IPS-20b (cell line): ENCODE results near the gene HDDC2.

Source experiments
- H3K27ac ChIP-seq: one replicate; pipeline ENCODE4 v1.5.1; 2013; ENCODE audit warnings: low read length
- H3K27me3 ChIP-seq: 2 replicates; pipeline ENCODE4 v1.6.1; 2013; ENCODE audit warnings: mild to moderate bottlenecking, low read length, inconsistent platforms; ENCODE audit not compliant: insufficient read depth
- H3K36me3 ChIP-seq: 2 replicates; pipeline ENCODE4 v1.6.1; 2013; ENCODE audit warnings: low read depth, mild to moderate bottlenecking, inconsistent platforms, low read length, moderate library complexity; ENCODE audit not compliant: insufficient read depth
- H3K4me1 ChIP-seq: 2 replicates; pipeline ENCODE4 v1.6.1; 2013; ENCODE audit warnings: mild to moderate bottlenecking, control low read depth, inconsistent platforms, low read length, moderate library complexity; ENCODE audit not compliant: insufficient read depth
- H3K4me3 ChIP-seq: 2 replicates; pipeline ENCODE4 v1.5.1; 2013; ENCODE audit warnings: mild to moderate bottlenecking, low read length, inconsistent platforms
- H3K9ac ChIP-seq: 2 replicates; pipeline ENCODE4 v1.6.1; 2013; ENCODE audit warnings: low read depth, mild to moderate bottlenecking, inconsistent platforms, low read length, moderate library complexity
- H3K9me3 ChIP-seq: 2 replicates; pipeline ENCODE4 v1.6.1; 2013; ENCODE audit warnings: mild to moderate bottlenecking, low read depth, low read length, inconsistent platforms; ENCODE audit not compliant: insufficient read depth

HDDC2 gene

DNA sequence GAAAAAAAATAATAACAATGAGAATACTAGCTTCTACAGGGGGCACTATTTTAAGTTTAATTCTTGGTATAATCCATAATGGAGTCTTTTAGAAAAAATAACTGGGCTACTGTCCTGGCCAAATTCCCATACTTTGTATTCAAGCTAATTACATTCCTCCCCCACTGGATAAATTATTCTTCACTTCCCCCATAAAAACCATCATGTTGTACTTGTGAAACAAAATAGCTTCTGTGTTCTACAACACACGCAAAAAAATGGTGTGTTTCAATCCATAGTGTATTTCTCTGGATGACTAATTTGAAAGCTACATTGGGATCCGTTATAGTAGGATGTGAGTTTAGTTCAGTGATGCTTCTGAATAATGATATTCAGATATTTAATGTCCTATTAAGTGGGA, 21.6 kb upstream of the HDDC2 start:
- Histone ChIP-seq H3K4me1 (0 out of 2 replicates have a peak, but pooled peaks cover 2% of the 10 kb centered on the region), H3K4me3 (no peak overlapping the region), H3K9ac (no peak overlapping the region), H3K27me3 (no peaks in the 10 kb centered on the region), H3K27ac (no peak overlapping the region), H3K9me3 (no peaks in the 10 kb centered on the region), H3K36me3 (no peaks in the 10 kb centered on the region)

GRCh38 chr6:125316621-125317020, 14.9 kb upstream of the HDDC2 start:
- Histone ChIP-seq H3K36me3 (no peaks in the 10 kb centered on the region), H3K4me3 (no peak overlapping the region), H3K9me3 (no peaks in the 10 kb centered on the region), H3K27me3 (no peaks in the 10 kb centered on the region), H3K4me1 (peaks cover 7% of the 10 kb centered on the region; the same call in 1 of the 2 replicates), H3K9ac (no peak overlapping the region), H3K27ac (no peak overlapping the region)

GRCh38 chr6:125315548-125315947, 13.8 kb upstream of the HDDC2 start:
- H3K36me3 ChIP-seq = no peaks in the 10 kb centered on the region
- H3K27me3 ChIP-seq = no peaks in the 10 kb centered on the region
- H3K9me3 ChIP-seq = no peaks in the 10 kb centered on the region
- no peak overlapping the region for H3K4me3 ChIP-seq
- peaks cover 7% of the 10 kb centered on the region; the same call in 1 of the 2 replicates for H3K4me1 ChIP-seq
- H3K9ac ChIP-seq = no peak overlapping the region
- no peak overlapping the region for H3K27ac ChIP-seq

GRCh38 chr6:125314009-125314581, 12.3 kb upstream of the HDDC2 start:
- no peak overlapping the region for H3K9ac ChIP-seq
- H3K27me3 ChIP-seq = no peaks in the 10 kb centered on the region
- no peaks in the 10 kb centered on the region for H3K36me3 ChIP-seq
- H3K4me1 ChIP-seq = peaks cover 7% of the 10 kb centered on the region; the same call in 1 of the 2 replicates
- H3K4me3 ChIP-seq = no peak overlapping the region
- no peak overlapping the region for H3K27ac ChIP-seq
- H3K9me3 ChIP-seq = no peaks in the 10 kb centered on the region

GRCh38 chr6:125312950-125313349, 11.2 kb upstream of the HDDC2 start:
- no peak overlapping the region for H3K9ac ChIP-seq
- peaks cover 7% of the 10 kb centered on the region; the same call in 1 of the 2 replicates for H3K4me1 ChIP-seq
- no peak overlapping the region for H3K27ac ChIP-seq
- H3K4me3 ChIP-seq = no peak overlapping the region
- H3K27me3 ChIP-seq = no peaks in the 10 kb centered on the region
- no peaks in the 10 kb centered on the region for H3K36me3 ChIP-seq
- H3K9me3 ChIP-seq = no peaks in the 10 kb centered on the region

DNA sequence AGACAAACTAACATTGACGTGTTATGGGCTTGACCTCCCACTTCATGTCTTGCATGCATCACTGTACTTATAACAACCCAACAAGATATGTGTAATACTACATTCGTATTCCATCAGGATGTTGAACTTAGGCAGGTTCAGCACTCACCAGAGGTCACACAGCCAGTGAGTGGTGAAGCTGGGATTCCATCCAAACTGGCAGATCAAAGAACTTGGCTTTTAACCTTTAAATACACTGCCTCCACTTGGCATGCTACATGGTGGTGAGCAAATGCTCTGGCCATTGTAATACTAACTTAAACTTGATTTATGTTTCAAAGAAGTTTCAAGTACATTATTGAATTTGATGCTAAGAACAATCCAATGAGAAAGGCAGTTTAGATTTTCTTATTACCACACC, 10.7 kb upstream of the HDDC2 start:
- Histone ChIP-seq H3K27ac (no peak overlapping the region), H3K9ac (no peak overlapping the region), H3K9me3 (no peaks in the 10 kb centered on the region), H3K27me3 (no peaks in the 10 kb centered on the region), H3K4me1 (peaks cover 7% of the 10 kb centered on the region; the same call in 1 of the 2 replicates), H3K36me3 (no peaks in the 10 kb centered on the region), H3K4me3 (no peak overlapping the region)

- peaks cover 7% of the 10 kb centered on the region; the same call in 1 of the 2 replicates for H3K4me1 ChIP-seq
- no peaks in the 10 kb centered on the region for H3K9me3 ChIP-seq
- H3K27ac ChIP-seq = no peak overlapping the region
- H3K4me3 ChIP-seq = no peak overlapping the region
- no peaks in the 10 kb centered on the region for H3K36me3 ChIP-seq
- no peaks in the 10 kb centered on the region for H3K27me3 ChIP-seq
- H3K9ac ChIP-seq = no peak overlapping the region
Measured at GRCh38 chr6:125310994-125311649, 9.4 kb upstream of the HDDC2 start.

DNA sequence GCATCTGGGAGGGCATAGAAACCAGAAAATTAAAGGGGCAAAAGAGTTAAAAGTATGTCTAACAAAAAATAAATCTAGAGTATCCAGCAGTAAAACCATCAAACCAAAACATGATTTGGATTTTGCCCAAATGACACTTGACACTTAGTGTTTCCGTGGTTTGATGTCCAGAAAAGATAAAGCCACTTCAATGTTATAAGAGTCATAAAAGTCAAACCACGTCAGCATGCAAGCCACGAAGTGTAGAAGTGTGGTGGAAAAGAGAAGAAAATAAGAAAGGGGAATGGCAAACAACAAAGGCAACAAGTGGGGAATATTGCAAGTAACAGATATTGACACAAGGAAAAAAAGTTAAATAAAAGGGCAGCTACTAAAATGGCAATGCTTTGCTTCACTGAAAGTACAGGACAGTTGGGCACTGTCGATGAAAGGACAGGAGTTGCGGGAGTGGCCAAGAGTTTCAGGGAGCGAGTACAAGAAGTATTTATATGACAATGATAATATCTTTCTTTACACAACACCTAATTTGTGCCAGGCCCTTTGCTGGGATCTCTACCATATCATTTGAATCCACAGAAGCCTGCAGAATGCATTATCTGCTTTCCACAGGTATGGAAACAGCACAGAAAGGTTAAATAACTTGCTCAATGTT, 6.3 kb upstream of the HDDC2 start:
- Histone ChIP-seq H3K27ac (no peak overlapping the region), H3K36me3 (no peaks in the 10 kb centered on the region), H3K9ac (no peak overlapping the region), H3K4me1 (no peaks in the 10 kb centered on the region), H3K4me3 (no peak overlapping the region), H3K27me3 (no peaks in the 10 kb centered on the region), H3K9me3 (0 out of 2 replicates have a peak, but pooled peaks cover 3% of the 10 kb centered on the region)

- H3K27ac ChIP-seq = no peak overlapping the region
Measured at GRCh38 chr6:125307150-125307838, 5.5 kb upstream of the HDDC2 start.

GRCh38 chr6:125306756-125307149, 5.0 kb upstream of the HDDC2 start:
- Histone ChIP-seq H3K9me3 (0 out of 2 replicates have a peak, but pooled peaks cover 3% of the 10 kb centered on the region), H3K36me3 (no peaks in the 10 kb centered on the region), H3K27me3 (no peaks in the 10 kb centered on the region), H3K9ac (no peak overlapping the region), H3K27ac (no peak overlapping the region), H3K4me1 (no peaks in the 10 kb centered on the region), H3K4me3 (no peak overlapping the region)

More at GRCh38 chr6:125307150-125307838, 5.5 kb upstream of the HDDC2 start:
- Histone ChIP-seq H3K27me3 (no peaks in the 10 kb centered on the region), H3K36me3 (no peaks in the 10 kb centered on the region), H3K9me3 (0 out of 2 replicates have a peak, but pooled peaks cover 3% of the 10 kb centered on the region), H3K9ac (no peak overlapping the region), H3K4me3 (no peak overlapping the region), H3K4me1 (no peaks in the 10 kb centered on the region)

- Histone ChIP-seq H3K36me3 (peaks cover 2% of the 10 kb centered on the region), H3K4me1 (no peaks in the 10 kb centered on the region; the same call in 1 of the 2 replicates), H3K27me3 (no peaks in the 10 kb centered on the region), H3K4me3 (no peak overlapping the region), H3K9ac (no peak overlapping the region), H3K9me3 (0 out of 2 replicates have a peak, but pooled peaks cover 3% of the 10 kb centered on the region), H3K27ac (no peak overlapping the region)
Measured at GRCh38 chr6:125304970-125305660, 3.3 kb upstream of the HDDC2 start.
